ENCODE results near the gene PLEKHH1.

The PLEKHH1 gene

GRCh38 chr14:67583711-67584644 lies 50.9 kb downstream of the PLEKHH1 start:
- POLR2A ChIA-PET: interaction anchor here (0.5 to 1.4 kb wide), 3 partner anchors 52 to 120 kb away, joined by 3 to 4 read pairs (median 3); no protein-coding TSS in a partner anchor
- Histone ChIP-seq H3K36me3 (ENCODE audit: control insufficient read depth in 2 of 2, insufficient read depth in 1 of 2, low read length in 2 of 2) (peaks cover 7 to 89% of the 10 kb centered on the region in 2 experiments), H3K9me3 (ENCODE audit: control insufficient read depth, insufficient read depth, low read depth, low read length) (no peaks in the 10 kb centered on the region), H3K27ac (ENCODE audit: extremely low read depth, low read depth, low read length) (no peak overlapping the region), H3K4me1 (ENCODE audit: control insufficient read depth, insufficient read depth, low read length) (no peaks in the 10 kb centered on the region), H3K4me3 (ENCODE audit: low read depth, low read length) (no peak overlapping the region)
- TF ChIP-seq ZNF174 (tag by site-specific recombination; IDR thresholded peaks at IDR 0.05): no peak
- TF ChIP-seq PRDM10 (tag by site-specific recombination; IDR thresholded peaks at IDR 0.05): peak; percentile 43; the same call in 1 of the 2 replicates
- TF ChIP-seq ZNF600 (tag by site-specific recombination; IDR thresholded peaks at IDR 0.05): peak; percentile 81
- TF ChIP-seq ZNF391 (tag by site-specific recombination; IDR thresholded peaks at IDR 0.05; ENCODE audit: borderline replicate concordance, low read depth): no peak
- no peak for TF ChIP-seq ZNF558 (tag by site-specific recombination; IDR thresholded peaks at IDR 0.05)
- TF ChIP-seq ZFP37 (tag by site-specific recombination; IDR thresholded peaks at IDR 0.05): no peak
- TF ChIP-seq CTCF (tag by site-specific recombination; IDR thresholded peaks at IDR 0.05): peak; percentile 77
- TF ChIP-seq ZNF514 (tag by site-specific recombination; IDR thresholded peaks at IDR 0.05): no peak
- no peak for TF ChIP-seq OSR2 (tag by site-specific recombination; IDR thresholded peaks at IDR 0.05)
- TF ChIP-seq ZNF654 (tag by site-specific recombination; IDR thresholded peaks at IDR 0.05; ENCODE audit: low read depth): peak; percentile 63
- CTCF ChIA-PET: interaction anchor here (0.6 to 8.8 kb wide), 18 partner anchors 10 to 1223 kb away, joined by 3 to 131 read pairs (median 6); partner anchors contain the start of genes ARG2, PIGH and RDH12

- POLR2A ChIA-PET: interaction anchor here (1.4 to 1.5 kb wide), 2 partner anchors 15 to 82 kb away, joined by 4 to 5 read pairs; partner anchors contain the start of gene PIGH
- TF ChIP-seq ZNF792 (tag by site-specific recombination; IDR thresholded peaks at IDR 0.05) (no peak), ZNF202 (tag by site-specific recombination; IDR thresholded peaks at IDR 0.05; ENCODE audit: borderline replicate concordance) (no peak)
These were observed 51.9 kb downstream of the PLEKHH1 start for GRCh38 chr14:67584978-67585377.

GRCh38 chr14:67586369-67586768 lies 53.3 kb downstream of the PLEKHH1 start:
- H3K9me3 ChIP-seq (ENCODE audit: control insufficient read depth, insufficient read depth, low read depth, low read length): no peaks in the 10 kb centered on the region
- H3K4me1 ChIP-seq (ENCODE audit: control insufficient read depth, insufficient read depth, low read length): no peaks in the 10 kb centered on the region
- ChIA-PET CTCF (interaction anchor here (1.1 to 8.8 kb wide), 6 partner anchors 13 to 117 kb away, joined by 5 to 131 read pairs (median 28); partner anchors contain the start of genes PIGH and RDH12), POLR2A (interaction anchor here (1.5 kb wide), 1 partner anchor 14 kb away, joined by 5 read pairs; the partner anchor contains the start of gene PIGH)
- TF ChIP-seq ZNF416 (tag by site-specific recombination; IDR thresholded peaks at IDR 0.05): no peak
- no peak overlapping the region for H3K4me3 ChIP-seq (ENCODE audit: low read depth, low read length)
- peaks cover 20 to 85% of the 10 kb centered on the region in 2 experiments for H3K36me3 ChIP-seq (ENCODE audit: control insufficient read depth in 2 of 2, insufficient read depth in 1 of 2, low read length in 2 of 2)
- no peak overlapping the region for H3K27ac ChIP-seq (ENCODE audit: extremely low read depth, low read depth, low read length)

More at GRCh38 chr14:67584978-67585377, 51.9 kb downstream of the PLEKHH1 start:
- H3K9me3 ChIP-seq (ENCODE audit: control insufficient read depth, insufficient read depth, low read depth, low read length): no peaks in the 10 kb centered on the region
- H3K36me3 ChIP-seq (ENCODE audit: control insufficient read depth in 2 of 2, insufficient read depth in 1 of 2, low read length in 2 of 2): peaks cover 12 to 89% of the 10 kb centered on the region in 2 experiments
- H3K4me1 ChIP-seq (ENCODE audit: control insufficient read depth, insufficient read depth, low read length): no peaks in the 10 kb centered on the region
- H3K27ac ChIP-seq (ENCODE audit: extremely low read depth, low read depth, low read length): no peak overlapping the region
- CTCF ChIA-PET: interaction anchor here (0.7 to 8.8 kb wide), 13 partner anchors 11 to 1224 kb away, joined by 3 to 131 read pairs (median 8); partner anchors contain the start of genes ARG2, PIGH and RDH12
- H3K4me3 ChIP-seq (ENCODE audit: low read depth, low read length): no peak overlapping the region
